GM12892 (cell line): ENCODE results near the gene YWHAH.

Experiments
- DNase-seq: peaks from one replicate; pipeline ENCODE4 v3.0.0; 2011; ENCODE audit not compliant: insufficient read length
- FAIRE-seq: peaks from 2 replicates; lab custom pipeline; 2011; peaks lifted over from hg19 to GRCh38; lab: Jason Lieb, UNC
- POLR2A ChIP-seq: IDR thresholded peaks from 2 replicates; pipeline ENCODE4 v1.6.1; 2011; ENCODE audit warnings: low read depth, low read length, control low read depth
- POLR2AphosphoS5 ChIP-seq: IDR thresholded peaks from 2 replicates; pipeline ENCODE4 v1.6.1; 2011; ENCODE audit warnings: low read depth, low read length, control low read depth
- TAF1 ChIP-seq: IDR thresholded peaks from 2 replicates; pipeline ENCODE4 v1.6.1; 2011; ENCODE audit warnings: low read depth, mild to moderate bottlenecking, control low read depth, low read length, borderline replicate concordance

The YWHAH gene

GRCh38 chr22:31953261-31953660, 8.9 kb downstream of the YWHAH start:
- FAIRE-seq (no peak), DNase-seq (no peak)
- TF ChIP-seq POLR2AphosphoS5 (no peak), POLR2A (no peak), TAF1 (no peak)

DNA sequence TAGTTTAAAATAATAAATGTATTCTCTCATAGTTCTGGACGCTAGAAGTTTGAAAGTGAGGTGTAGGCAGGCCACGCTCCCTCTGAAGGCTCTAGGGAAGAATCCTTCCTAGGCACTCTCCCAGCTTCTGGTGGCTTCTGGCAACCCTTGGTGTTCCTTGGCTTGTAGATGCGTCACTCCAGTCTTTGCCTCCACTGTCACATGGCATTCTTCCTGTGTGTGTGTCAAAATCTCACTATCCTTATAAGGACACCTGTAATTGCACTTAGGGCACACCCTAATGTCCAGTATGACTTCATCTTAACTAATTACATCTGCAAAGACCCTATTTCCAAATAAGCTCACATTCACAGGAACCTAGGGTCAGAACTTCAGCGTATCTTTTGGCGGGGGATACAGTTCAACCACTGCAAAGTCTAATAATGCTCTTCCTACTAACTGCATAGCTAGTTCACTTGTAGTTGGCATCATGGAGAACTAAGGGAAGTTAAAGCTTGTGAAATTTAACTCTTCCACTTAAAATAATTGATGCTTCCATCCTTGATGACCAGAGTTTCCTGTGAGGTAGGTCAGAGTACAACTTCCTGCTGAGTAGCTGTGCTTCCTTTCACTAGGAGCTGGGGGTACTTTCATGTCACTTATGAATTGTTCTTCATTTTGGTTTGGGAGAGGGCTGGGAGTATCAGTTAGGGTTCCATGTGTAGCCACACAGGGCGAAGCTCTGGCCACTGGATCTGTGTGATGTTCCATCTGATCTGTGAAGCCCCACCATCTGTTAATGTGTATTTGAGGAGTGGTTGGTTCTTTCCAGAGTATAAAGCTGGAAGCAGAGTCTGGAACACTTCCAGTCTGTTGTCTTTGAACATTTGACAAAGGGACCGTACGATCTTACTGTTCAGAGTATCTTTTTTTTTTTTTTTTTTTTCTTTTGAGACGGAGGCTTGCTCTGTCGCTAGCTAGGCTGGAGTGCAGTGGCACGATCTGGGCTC, 10.5 kb downstream of the YWHAH start:
- TF ChIP-seq POLR2AphosphoS5 (no peak), TAF1 (no peak), POLR2A (no peak)
- DNase-seq, result no peak
- FAIRE-seq, result no peak

DNA sequence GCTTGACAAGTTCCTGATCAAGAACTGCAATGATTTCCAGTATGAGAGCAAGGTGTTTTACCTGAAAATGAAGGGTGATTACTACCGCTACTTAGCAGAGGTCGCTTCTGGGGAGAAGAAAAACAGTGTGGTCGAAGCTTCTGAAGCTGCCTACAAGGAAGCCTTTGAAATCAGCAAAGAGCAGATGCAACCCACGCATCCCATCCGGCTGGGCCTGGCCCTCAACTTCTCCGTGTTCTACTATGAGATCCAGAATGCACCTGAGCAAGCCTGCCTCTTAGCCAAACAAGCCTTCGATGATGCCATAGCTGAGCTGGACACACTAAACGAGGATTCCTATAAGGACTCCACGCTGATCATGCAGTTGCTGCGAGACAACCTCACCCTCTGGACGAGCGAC, 12.0 kb downstream of the YWHAH start:
- DNase-seq (no peak), FAIRE-seq (no peak)
- TF ChIP-seq TAF1, result no peak
- no peak for TF ChIP-seq POLR2AphosphoS5
- TF ChIP-seq POLR2A, result no peak

GRCh38 chr22:31957970-31958594, 13.7 kb downstream of the YWHAH start:
- TF ChIP-seq TAF1, result no peak
- DNase-seq (no peak), FAIRE-seq (no peak)

- FAIRE-seq, result no peak
- no peak for DNase-seq
- no peak for TF ChIP-seq POLR2AphosphoS5
Measured at GRCh38 chr22:31958625-31959239, 14.4 kb downstream of the YWHAH start.

DNA sequence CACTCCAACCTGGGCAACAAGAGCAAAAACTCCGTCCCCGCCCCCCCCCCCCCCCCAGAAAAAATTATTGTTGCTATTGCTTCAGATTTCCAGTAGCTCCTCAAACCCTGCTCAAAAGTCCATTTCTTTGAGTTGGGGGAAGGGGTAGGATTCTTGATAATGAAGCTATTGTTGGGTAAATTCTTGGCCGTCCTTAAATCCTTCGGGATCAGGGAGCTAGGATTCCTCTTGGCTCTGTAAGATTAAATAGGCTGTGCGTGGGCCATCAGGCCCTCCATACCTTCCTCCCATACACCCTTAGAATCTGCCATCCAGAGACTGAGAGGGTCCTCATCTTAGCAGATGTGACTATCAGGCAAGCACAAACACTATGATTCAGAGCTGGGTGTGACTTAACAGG, 16.4 kb downstream of the YWHAH start:
- TF ChIP-seq POLR2A (no peak), TAF1 (no peak), POLR2AphosphoS5 (no peak)
- DNase-seq (no peak), FAIRE-seq (no peak)

- no peak for TF ChIP-seq POLR2A
- TF ChIP-seq POLR2AphosphoS5, result no peak
- no peak for TF ChIP-seq TAF1
- no peak for FAIRE-seq
- DNase-seq, result no peak
Measured at GRCh38 chr22:31962387-31963125, 18.2 kb downstream of the YWHAH start.

DNA sequence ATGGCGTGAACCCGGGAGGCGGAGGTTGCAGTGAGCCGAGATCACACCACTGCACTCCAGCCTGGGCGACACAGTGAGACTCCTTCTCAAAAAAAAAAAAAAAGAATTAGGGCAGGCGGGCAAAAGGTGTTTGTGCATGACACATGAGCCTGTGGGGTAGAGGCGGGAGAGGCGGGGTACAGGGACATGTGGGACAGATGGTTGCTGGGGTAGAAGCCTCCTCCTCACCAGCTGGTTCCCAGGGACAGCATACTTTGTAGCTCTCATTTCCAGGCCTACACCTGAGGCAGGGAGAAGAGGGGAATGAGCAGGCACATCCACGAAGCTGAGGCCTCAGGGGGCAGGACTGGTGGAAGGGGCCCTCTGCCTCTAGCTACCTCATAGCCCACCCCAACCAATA, 23.7 kb downstream of the YWHAH start:
- TF ChIP-seq POLR2A (no peak), TAF1 (no peak), POLR2AphosphoS5 (no peak)
- FAIRE-seq (no peak), DNase-seq (no peak)

DNA sequence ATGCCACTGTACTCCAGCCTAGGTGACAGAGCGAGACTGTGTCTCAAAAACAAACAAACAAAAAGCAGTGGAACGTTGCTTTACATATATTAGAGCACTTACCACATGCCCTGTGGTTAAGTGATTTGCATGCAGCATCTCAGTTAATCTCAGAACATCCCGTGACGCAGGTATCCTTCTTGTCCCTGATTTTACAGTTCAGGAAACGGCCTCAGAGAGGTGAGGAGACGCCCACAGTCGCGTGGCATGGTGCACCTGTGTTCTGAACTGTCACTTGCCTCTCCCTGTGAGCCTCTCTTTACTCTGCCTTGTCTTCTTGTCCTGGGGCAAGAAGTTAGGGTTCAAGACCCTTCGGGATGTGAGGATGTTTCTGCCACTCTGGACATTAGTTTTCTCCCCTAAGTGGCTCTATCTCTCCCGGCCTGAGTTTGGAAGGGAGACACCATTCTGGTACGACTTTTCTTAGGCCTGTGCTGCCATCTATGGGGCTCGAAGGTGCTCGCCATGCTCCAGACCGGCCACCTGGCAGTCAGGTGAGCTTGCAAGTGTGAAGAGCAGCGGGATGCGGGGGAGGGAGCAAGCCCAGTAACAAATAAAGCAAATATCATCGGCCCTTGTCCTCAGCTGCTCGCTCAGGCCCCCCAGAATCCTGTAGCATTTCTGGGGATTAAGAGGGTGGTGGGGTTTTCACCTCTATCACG, 25.6 kb downstream of the YWHAH start:
- DNase-seq (peak; percentile 61), FAIRE-seq (peak; percentile 96)
- TF ChIP-seq POLR2AphosphoS5, result no peak
- no peak for TF ChIP-seq TAF1
- TF ChIP-seq POLR2A, result no peak

DNA sequence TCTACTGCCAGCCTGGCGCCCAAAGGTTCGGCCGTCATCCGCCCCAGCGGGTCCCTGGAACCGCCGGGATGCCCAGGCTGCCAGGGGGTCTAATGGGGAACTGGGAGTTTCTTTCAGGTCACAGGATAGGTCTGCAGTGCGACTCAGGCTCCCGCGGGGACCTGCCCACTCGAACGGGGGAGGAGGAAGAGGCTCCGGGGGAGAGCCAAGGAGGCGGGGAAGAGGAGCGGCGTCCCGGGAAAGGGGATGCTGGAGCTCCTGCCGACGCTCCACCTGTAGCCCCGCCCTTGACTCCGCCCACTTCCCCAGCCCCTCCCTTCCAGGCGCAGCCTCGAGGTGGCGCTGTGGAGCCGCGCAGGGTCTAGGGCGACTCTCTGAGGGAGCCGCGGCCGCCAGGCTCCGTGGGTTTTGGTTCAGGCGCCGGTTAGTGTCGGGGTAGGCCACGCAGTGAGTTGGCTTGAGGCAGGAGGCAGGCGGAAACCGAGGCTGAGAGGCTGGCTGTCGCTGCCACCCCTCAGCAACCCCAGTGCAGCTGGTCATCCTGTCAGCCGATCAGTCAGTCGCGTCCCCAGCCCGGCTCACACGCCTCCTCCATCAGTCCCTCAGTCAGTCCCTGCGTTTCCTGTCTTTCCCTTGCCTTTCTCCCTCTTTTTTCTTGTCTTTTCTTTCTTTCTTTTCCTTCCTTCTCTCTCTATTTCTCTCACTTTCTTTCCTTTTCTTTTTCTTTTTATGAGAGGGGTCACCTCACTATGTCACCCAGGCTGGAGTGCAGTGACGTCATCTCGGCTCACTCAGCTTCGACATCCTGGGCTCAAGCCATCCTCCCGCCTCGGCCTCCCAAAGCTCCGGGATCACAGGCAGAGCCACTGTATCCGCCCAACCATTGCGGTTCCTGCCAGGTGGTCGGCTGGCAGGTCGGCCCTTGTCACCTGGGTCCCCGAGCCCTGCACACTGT, 26.4 kb downstream of the YWHAH start:
- TF ChIP-seq POLR2A, result no peak
- peak; percentile 92 for FAIRE-seq
- peak; percentile 87 for DNase-seq

- FAIRE-seq, result no peak
Measured at GRCh38 chr22:31972180-31972579, 27.8 kb downstream of the YWHAH start.

More at GRCh38 chr22:31972180-31972579, 27.8 kb downstream of the YWHAH start:
- TF ChIP-seq TAF1, result no peak
- no peak for TF ChIP-seq POLR2A
- no peak for TF ChIP-seq POLR2AphosphoS5
- no peak for DNase-seq
